ENCODE results near the gene TBXAS1.

The TBXAS1 gene

DNA sequence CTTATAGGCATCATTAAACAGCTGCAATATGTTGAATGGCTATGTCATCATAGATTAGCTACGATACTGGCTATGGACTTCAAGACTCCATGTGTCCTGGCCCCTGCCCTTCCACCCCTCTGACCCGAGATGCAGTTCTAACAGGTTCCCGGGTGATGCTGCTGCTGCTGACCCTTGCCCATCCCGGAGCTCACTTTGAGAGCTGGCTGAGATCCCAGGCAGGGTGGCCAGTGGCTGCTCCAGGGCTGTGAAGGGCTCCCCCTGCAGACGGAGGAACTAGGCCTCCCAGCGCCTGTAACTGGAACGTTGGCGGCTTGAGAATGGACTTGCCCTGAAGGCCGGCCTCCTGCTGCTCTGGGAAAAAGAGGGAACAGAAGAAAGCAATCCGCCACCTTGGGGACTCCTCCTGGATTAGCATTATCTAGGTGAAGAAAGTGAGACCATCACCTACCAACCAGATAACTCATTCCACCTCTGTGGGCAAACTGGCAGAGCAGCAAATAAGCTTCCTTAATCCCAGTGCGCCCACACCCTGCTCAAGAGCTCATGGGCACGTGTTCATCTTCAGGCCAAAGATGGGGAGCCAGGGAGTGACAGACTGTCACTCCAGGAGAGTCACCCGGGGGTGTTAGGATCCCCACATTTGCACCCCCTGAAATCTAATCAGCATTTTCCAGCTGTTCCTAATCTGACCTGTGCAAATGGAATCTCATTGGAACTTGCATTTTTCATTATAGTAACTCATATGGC, 176.9 kb downstream of the TBXAS1 start:
- no peak for FAIRE-seq

DNA sequence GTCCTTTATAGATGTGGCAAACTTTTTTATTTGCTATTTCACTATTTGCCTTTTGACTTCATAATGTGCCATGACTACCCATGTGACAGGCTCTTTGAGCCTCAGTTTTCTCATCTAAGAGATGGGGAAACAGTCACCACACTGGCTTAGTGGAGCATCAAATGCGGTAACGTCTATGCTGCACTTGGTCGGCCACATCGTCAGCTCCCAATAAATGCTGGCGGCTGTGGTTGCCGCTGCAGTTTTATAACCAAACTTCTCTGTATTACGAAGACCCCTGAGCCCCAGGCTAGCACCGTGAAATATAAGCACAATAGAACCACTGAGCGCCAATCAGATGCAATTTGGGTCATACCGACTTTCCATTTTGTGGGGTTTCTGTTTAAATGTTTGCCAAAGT, 177.5 kb downstream of the TBXAS1 start:
- no peak for FAIRE-seq

DNA sequence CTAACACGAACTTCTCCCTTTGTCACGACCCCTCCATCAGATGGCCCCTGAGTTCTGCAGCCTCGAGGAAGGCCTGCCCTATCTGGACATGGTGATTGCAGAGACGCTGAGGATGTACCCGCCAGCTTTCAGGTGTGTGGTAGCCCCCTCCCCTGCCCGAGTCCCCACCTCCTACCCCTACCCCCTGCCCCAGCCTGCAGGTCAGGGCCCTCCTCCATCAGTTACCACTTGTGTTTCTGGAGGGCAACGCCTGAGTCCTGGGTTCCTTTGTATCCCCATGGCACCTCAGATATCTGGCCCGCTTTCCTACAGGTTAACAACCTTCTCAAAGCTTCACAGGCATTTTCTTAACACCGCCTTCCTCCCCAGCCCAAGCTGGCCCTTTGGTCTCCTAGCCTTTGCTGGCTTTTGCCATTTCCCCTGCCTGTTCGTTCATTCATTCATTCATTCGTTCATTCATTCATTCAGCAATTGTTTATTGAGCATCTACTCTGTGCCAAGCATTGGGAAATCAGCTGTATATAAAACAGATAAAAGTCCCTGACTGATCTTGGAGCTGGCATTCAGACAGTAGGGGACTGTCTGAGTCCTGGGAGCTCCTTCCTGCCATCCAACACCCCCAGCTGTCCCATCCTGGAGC, 178.1 kb downstream of the TBXAS1 start:
- no peak for FAIRE-seq

DNA sequence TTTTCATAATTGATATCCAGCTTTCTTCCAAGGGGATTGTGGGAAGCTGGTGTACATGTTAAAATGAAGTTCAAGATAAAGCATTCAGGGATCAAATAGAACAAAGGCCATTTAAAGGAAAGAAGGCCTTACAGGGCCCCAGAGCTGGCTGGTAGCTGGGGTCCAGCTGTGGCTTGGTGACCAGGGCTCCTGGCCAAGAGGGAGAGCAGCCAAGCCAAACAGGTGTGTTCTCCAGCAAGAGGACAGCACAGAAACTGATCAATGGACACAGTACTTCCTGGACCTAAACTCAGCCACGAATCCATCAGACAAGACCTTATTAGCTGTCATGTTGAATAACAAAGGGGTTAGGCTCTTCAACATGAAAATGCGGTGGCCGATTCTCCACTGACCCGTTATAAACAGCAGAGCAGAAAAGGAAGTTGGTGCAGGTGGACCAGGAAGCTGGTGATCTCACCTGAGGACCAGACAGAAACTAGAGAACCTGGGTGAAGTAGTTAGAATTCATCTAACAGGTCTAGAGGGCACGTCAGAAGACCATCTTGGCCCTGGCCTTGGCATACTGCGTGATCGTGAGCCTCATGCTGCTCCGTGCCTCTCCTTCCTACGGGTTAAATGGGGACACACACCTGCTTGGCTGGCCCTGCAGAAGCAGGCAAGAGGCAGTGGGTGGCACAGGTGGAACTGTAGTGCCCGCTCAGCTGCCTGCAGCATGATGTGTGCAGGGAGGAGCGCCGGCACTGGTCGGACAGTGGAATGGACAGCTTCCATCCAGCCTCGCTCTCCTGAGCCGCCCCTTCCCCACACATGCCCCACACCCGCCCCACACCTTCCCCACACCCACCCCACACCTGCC, 179.9 kb downstream of the TBXAS1 start:
- FAIRE-seq: no peak

DNA sequence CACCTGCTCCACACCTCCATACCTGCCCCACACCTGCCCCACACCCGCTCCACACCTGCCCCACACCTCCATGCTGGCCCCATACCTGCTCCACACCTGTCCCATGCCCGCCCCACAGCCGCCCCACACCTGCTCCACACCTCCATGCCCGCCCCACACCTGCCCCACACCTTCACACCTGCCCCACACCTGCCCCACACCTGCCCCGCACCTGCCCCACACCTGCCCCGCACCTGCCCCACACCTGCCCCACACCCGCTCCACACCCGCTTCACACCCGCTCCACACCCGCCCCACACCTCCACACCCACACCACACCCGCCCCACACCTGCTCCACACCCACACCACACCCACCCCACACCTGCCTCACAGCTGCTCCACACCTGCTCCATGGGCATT, 180.7 kb downstream of the TBXAS1 start:
- no peak for FAIRE-seq

DNA sequence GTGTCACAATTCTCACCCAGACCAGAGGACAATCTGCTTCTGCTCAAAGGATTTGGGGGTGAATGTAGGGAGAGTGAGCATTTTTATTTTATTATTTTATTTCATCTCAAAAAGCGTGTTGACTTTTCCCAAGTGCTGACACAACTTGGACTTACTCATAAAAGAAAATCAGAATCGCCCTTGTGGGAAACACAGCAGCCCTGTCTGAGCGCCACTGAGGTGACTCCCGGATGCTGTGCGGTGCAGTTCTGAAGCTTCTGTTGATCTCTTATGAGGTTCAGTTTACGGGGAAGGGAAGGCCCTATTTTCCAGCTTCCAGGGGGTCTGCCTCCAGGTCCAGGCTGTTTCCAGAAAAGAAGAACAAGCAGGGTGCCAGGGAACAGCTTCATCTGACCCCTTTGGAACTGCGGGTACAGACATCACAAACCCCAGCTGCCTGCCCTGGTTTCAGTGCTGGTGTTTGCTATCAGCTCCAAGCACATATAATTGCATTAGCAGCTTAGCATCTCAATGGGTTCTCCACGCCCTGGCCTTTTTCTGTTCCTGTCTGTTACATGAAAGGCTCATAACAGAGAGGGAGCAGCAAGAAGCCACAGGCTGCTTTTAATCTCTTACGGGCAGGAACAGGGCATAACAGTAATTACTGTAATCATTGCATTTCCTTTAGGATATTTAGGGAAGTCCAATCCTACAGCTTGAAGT, 181.3 kb downstream of the TBXAS1 start:
- no peak for FAIRE-seq

DNA sequence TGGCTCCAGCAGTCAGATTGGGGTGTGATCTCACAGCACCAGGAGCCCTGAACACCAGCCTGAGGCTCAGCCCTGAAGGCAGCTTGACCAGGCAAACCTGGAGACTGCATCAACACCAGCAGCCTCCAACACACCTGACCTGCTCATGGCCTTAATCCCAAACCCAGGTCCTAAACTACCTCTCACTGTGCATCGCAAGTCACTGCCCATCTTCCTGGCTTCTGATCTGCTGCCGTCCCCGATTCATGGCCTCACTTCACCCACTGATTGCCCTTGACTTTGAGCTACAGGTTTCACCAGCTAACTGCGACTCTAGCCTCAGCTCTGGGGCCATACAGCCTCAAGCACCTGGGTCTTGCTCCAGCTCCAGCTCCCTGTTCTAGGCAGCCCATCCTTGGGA, 184.6 kb downstream of the TBXAS1 start:
- no peak for FAIRE-seq

DNA sequence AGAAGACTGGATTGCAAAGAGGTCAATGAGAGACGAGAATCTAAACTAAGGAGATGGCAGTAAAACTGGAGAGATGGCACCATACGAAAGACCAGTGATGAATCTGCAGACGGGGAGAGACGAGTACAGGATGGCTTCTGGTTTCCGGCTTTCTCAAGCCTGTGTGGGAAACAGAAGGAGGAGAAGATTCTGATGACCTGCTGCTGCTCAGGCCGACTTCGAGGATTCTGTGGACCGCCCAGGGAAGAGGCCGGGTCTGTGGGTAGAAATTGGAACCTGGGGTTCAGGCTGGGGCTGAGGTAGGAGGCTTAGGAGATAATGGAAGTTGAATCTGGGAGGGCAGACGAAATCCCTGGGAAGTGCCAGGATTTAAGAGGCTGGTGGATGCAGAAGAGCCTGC, 185.1 kb downstream of the TBXAS1 start:
- no peak for FAIRE-seq

DNA sequence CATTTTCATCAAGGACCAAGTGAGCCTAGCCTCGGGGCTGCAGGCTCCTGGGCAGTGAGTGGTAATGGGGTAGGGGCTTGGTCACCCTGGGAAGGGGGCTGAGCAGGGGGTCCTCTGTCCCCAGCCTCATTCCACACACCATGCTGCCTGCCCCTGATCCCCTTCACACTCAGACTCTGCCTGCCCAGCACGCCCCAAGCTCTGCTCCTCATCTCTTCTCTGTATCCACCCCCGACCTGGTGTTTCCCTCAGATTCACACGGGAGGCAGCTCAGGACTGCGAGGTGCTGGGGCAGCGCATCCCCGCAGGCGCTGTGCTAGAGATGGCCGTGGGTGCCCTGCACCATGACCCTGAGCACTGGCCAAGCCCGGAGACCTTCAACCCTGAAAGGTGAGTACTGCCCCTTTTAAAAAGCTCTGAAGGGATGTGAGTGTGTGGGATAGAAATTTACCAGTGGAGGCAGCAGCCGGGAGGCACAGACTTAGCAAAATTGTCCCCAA, 186.5 kb downstream of the TBXAS1 start:
- no peak for FAIRE-seq

DNA sequence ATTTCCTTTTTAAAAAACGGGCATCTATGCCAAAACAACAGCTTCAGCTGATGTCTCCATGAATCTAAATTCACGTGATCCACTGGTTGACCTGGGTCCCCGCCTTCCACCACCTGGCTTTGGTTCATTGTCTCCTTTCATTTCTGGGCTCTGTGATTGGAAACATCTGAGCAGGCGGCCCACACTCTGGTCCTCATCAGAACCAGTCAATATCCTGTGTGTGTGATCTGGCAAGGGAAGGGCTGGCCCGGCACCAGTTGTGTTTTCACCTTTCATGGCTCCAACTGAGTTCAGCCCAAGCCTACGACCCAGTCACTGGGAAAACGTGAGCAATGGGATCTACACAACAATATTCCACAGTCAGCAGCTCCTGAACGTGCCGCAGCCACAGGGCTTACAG, 187.5 kb downstream of the TBXAS1 start:
- no peak for FAIRE-seq

DNA sequence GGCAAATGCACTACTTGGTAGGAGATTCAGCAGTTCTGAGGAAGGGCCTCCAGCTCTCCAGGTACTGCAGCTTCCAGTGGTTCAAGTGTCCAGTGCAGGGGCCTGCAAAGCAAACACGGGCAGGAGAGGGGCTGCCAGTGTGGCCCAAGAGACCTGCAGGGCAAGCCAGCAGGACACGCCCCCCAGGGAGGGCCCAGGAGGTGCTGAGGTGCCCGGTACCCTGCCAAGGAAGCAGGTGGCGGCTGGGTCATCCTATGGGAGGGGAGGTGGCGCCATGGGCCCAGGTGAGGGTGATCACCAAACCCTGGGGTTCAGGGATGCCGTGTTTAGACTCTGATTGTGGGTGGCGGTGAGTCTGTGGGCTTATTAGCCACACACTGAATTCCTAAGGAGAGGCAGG, 188.0 kb downstream of the TBXAS1 start:
- no peak for FAIRE-seq

DNA sequence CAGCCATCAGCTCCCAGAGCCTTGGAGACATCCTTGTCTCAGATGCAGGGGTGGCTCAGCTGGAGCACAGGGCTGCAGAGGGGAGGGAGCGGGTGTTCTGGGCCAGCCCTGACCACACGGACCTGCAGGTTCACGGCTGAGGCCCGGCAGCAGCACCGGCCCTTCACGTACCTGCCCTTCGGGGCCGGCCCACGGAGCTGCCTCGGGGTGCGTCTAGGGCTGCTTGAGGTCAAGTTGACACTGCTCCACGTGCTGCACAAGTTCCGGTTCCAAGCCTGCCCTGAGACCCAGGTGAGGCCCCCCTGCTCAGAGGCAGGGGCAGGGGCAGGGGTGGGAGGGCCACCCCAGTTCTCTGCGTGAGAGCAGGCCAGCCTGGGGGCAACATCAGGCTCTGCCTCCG, 188.5 kb downstream of the TBXAS1 start:
- no peak for FAIRE-seq

DNA sequence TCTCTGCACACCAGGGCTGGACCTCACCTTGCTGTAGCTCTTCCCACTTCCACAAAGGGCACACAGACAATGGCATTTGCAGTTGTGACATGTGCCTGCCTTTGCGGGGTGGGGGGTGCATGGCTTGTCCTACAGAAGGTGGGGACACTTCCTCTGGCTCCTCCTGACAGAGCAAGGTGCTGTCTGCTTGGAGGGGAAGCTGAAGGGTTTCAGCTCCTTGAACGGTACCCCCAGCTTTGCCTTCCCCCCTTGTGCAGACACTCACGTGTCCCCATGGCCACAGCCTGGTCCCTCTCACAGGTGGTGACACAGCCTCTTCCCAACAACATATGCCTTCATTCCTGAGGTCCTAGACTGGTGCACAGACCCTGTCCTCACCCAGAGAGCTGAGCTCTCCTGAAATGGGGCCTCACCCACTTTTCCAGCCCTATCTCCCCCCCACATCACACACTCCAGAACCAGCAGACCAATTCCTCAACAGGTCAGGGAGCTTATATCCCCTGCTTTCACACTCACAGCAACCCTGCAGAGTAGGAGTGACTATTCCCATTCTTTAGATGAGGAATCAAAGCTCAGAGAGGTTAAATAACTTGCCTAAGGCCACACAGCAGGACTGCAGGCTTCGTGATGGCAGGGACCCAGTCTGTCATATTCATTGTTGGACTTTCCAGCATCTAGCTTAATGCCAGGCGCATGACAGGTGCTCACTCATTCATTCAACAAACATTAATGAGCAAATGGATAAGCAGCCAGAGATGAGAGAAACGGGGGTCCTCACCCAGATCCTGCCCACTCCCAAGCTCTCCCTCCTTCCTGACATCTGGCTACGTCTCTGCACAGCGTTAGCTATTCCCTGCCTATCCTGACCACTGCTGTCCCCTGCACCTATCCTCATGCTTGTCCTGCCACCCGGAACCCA, 189.3 kb downstream of the TBXAS1 start:
- FAIRE-seq: no peak

DNA sequence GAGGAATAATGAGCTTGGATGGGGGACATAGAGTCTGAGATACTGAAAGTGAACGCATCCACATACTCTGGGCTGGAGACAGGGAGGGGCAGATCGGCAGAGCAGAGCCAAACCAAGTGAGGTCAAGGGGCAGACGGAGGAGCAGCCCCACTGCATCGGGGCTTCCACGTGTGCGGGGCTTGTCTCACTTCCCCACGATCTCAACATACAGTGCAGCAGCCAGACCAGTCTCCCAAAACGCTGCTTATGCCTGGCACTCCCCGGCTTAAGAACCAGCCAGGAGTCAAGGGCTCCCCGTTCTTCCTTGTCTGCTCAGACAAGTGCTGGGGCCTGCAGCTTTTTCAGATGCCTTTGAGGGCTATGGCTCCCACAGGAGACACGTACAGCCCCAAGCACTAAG, 190.1 kb downstream of the TBXAS1 start:
- no peak for FAIRE-seq

DNA sequence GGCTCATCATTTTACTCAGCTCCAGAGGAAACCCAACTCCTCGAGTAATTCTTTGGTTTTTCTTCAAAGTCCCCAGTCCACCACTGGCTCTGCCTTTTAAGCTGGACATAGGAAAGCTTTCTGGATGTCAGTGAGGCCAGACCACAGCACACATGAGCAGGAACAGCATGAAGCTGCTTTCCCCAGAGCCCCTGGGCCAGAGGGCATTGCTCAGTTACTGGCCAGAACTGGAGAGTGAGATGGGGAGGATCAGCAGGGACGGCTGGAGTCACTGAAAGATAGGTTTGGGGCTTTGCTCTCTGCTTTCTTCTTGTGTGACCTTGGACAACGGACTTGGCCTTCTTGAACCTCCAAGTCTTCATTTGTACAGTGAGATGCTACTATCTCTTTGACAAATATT, 190.5 kb downstream of the TBXAS1 start:
- FAIRE-seq: no peak

DNA sequence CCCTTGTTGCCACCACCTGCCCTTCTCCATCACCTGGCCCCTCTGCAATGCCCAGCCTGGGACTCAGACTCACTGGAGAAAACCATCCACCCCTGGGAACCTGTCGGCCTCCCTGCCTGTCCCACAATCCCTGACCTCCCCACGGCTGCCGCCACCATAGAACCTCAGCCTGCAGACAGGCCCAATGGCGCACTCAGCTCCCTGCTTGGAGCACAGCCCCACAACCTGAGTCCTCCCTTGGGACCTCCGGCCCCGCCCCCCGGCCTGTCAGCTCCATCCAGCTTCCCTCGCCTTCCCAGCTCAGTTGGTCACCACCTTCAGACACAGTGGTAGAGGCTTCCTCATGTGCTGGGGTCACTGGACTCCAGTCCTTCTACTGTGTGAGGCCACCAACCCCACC, 192.5 kb downstream of the TBXAS1 start:
- FAIRE-seq: no peak

DNA sequence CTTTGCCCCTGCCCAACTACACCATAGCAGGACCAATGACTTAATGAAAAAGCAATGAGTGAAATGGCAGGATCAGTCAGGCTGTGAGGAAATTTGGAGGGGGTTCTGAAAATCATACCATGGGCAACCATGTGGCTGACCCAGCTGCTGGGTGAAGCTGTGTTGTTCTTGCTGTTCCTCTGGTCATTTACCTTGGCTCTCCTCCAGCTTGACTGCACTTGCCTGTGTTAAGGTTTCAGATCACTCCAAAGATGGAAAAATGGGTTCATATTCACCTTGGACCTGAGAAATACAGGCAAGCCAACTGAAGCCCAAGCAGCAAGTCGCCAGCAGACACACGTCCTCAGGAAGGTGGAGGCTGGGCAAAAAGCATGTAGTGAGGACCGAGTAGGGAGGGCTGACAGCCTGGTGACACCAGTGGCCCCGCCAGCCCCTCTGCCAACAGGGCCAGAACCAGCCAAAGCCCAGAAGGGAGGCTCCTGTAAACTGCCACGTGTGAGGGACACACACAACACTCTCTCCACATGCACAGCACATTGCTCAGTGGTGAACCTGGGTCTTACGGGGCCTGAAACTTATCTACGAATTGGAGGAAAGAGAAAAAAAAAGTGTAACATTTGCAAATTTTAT, 193.6 kb downstream of the TBXAS1 start:
- no peak for FAIRE-seq

DNA sequence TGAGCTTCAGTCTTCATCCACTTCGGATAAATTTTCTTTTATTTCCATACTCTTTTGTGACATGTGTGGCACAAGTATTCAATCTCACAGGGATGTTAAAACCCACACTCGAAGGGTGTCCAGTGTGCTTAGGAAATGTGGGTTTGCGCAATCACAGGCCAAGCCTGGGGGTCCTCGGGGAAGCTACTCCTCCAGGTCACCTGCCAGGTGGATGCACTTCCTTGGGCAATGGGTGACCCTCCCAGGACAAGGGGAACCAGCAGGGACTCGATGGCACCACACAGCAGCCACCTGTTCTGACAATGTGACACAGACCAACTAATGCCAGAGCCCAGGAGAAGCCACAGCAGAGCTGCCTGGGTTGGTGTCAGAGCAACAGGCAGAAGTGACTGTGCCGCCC, 194.7 kb downstream of the TBXAS1 start:
- no peak for FAIRE-seq

DNA sequence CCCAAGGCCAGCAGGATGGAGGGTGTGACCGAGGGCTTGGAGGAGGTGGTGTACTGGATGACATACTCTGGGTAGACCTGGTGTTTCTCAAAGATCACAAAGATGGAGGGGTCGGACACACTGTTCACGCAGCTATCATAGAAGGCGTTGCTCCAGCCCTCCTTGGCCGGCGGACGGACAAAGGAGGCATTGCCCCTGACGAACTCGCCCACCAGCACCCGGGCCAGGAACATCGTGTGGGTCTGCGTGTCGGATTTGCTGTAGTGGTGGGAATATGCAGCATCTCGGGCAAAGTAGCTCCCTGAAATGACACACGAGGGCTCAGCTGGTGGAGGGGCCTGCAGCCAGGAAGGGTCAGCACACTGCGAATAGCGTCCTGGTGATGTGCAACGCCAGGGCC, 195.5 kb downstream of the TBXAS1 start:
- FAIRE-seq: no peak

DNA sequence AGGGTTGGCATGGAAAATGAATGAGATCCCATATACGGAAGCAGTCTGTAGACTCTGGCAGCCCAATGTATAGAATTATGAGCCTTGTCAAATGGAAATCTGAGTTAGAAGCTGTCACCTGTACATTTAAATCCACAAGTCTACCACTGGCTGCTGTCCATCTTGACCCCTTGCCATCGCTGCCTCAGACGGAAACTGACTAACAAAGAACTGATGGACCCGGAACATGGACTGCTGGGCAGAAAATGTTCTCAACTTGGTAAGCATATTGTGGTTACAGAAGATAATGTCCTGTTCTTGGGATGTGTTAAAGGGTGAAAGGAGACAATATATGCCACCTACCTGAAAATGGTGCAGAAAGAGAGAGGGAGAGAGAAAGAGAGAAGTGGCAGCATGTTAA, 196.2 kb downstream of the TBXAS1 start:
- no peak for FAIRE-seq

DNA sequence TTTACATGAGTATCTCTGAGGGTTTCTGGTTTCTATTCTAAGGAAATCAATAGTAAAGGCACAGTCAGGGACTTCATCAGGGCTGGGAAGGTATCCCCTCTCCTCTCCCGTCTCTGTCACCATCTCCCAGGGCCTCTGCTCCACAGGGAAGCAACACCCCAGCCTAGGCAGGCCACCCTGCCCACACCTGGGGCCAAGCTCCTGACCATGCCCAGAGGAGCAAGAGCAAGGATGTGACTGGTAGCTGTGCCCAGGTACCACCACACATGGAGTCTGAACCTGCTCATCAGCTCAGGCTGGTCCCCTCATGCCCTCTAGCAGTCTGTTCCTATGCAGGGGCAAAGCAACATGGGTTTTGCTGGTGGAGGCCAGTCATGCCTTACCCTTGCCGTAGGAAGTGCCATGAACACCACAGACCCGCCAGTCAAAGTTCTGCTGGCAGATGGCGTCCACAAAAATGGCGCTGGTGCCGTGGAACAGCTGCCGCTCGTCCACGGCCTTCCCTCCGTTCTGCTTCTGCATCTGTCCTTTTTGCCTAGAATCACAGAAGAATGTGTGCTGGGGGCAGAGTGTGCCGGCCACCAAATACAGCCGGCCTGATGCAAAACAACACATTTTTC, 196.9 kb downstream of the TBXAS1 start:
- FAIRE-seq: no peak
